Astrocyte (in vitro differentiated cells and primary cell): Measurements from ENCODE around the gene ANKRD24.

Experiments used
- EZH2 ChIP-seq: IDR thresholded peaks from 2 replicates; pipeline ENCODE4 v1.6.1; 2012; ENCODE audit warnings: mild to moderate bottlenecking, low read length, inconsistent platforms; ENCODE audit not compliant: insufficient read depth
- TF ChIP-seq, protein P1 (sequence below): IDR thresholded peaks from 2 replicates; pipeline ENCODE4 v1.5.1; 2011; ENCODE audit warnings: low read depth, mild to moderate bottlenecking, inconsistent platforms, low read length, moderate library complexity; ENCODE audit not compliant: insufficient read depth

GRCh38 chr19:4197228-4197624 is 14.7 kb downstream of the ANKRD24 start:
- TF ChIP-seq EZH2: no peak
- TF ChIP-seq, protein P1, sequence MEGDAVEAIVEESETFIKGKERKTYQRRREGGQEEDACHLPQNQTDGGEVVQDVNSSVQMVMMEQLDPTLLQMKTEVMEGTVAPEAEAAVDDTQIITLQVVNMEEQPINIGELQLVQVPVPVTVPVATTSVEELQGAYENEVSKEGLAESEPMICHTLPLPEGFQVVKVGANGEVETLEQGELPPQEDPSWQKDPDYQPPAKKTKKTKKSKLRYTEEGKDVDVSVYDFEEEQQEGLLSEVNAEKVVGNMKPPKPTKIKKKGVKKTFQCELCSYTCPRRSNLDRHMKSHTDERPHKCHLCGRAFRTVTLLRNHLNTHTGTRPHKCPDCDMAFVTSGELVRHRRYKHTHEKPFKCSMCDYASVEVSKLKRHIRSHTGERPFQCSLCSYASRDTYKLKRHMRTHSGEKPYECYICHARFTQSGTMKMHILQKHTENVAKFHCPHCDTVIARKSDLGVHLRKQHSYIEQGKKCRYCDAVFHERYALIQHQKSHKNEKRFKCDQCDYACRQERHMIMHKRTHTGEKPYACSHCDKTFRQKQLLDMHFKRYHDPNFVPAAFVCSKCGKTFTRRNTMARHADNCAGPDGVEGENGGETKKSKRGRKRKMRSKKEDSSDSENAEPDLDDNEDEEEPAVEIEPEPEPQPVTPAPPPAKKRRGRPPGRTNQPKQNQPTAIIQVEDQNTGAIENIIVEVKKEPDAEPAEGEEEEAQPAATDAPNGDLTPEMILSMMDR: no peak
